Measurements from ENCODE around the gene ADPRHL1. TPM values are rescaled to one million over a fixed set of nuclear protein-coding genes. Genes with fewer than 3 reads are reported as not detected.

ADPRHL1 gene
- total RNA-seq, 1 donor: 5.1 TPM

- DNase-seq (ENCODE audit: insufficient read length, low spot score, missing footprints): peak; percentile 26
- Histone ChIP-seq H3K4me2 (ENCODE audit: insufficient read depth, low read length) (no peak overlapping the region), H3K9me3 (ENCODE audit: low read depth, low read length) (no peaks in the 10 kb centered on the region)
Observed at GRCh38 chr13:113445791-113446487, 7.3 kb downstream of the ADPRHL1 start.

GRCh38 chr13:113443991-113444390 is 9.3 kb downstream of the ADPRHL1 start:
- no peaks in the 10 kb centered on the region for H3K36me3 ChIP-seq (ENCODE audit: insufficient read depth, low read length)
- no peaks in the 10 kb centered on the region for H3K79me2 ChIP-seq (ENCODE audit: insufficient read depth, low read length)
- no peak overlapping the region for H2AFZ ChIP-seq (ENCODE audit: low read length)
- no peaks in the 10 kb centered on the region for H3K4me1 ChIP-seq (ENCODE audit: insufficient read depth, low read length)
- H3K4me2 ChIP-seq (ENCODE audit: insufficient read depth, low read length): no peak overlapping the region
- H3K27ac ChIP-seq (ENCODE audit: low read depth, low read length): no peak overlapping the region
- H3K27me3 ChIP-seq (ENCODE audit: insufficient read depth, low read length): no peaks in the 10 kb centered on the region
- H3K4me3 ChIP-seq (ENCODE audit: insufficient read depth, low read length): no peak overlapping the region
- DNase-seq (ENCODE audit: insufficient read length, low spot score, missing footprints): peak; percentile 45
- no peaks in the 10 kb centered on the region for H3K9me3 ChIP-seq (ENCODE audit: low read depth, low read length)
- TF ChIP-seq, protein P1, sequence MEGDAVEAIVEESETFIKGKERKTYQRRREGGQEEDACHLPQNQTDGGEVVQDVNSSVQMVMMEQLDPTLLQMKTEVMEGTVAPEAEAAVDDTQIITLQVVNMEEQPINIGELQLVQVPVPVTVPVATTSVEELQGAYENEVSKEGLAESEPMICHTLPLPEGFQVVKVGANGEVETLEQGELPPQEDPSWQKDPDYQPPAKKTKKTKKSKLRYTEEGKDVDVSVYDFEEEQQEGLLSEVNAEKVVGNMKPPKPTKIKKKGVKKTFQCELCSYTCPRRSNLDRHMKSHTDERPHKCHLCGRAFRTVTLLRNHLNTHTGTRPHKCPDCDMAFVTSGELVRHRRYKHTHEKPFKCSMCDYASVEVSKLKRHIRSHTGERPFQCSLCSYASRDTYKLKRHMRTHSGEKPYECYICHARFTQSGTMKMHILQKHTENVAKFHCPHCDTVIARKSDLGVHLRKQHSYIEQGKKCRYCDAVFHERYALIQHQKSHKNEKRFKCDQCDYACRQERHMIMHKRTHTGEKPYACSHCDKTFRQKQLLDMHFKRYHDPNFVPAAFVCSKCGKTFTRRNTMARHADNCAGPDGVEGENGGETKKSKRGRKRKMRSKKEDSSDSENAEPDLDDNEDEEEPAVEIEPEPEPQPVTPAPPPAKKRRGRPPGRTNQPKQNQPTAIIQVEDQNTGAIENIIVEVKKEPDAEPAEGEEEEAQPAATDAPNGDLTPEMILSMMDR (IDR thresholded peaks at IDR 0.05; ENCODE audit: extremely low read depth, low read depth, low read length): no peak
- H4K20me1 ChIP-seq (ENCODE audit: insufficient read depth, low read length): no peaks in the 10 kb centered on the region

More at GRCh38 chr13:113445791-113446487, 7.3 kb downstream of the ADPRHL1 start:
- Histone ChIP-seq H3K27ac (ENCODE audit: low read depth, low read length) (no peak overlapping the region), H4K20me1 (ENCODE audit: insufficient read depth, low read length) (no peaks in the 10 kb centered on the region), H3K4me1 (ENCODE audit: insufficient read depth, low read length) (peaks cover 7% of the 10 kb centered on the region), H3K27me3 (ENCODE audit: insufficient read depth, low read length) (no peaks in the 10 kb centered on the region), H3K79me2 (ENCODE audit: insufficient read depth, low read length) (no peaks in the 10 kb centered on the region), H2AFZ (ENCODE audit: low read length) (no peak overlapping the region), H3K4me3 (ENCODE audit: insufficient read depth, low read length) (no peak overlapping the region), H3K36me3 (ENCODE audit: insufficient read depth, low read length) (no peaks in the 10 kb centered on the region)
- TF ChIP-seq, protein P1 (IDR thresholded peaks at IDR 0.05; ENCODE audit: extremely low read depth, low read depth, low read length): no peak

DNA sequence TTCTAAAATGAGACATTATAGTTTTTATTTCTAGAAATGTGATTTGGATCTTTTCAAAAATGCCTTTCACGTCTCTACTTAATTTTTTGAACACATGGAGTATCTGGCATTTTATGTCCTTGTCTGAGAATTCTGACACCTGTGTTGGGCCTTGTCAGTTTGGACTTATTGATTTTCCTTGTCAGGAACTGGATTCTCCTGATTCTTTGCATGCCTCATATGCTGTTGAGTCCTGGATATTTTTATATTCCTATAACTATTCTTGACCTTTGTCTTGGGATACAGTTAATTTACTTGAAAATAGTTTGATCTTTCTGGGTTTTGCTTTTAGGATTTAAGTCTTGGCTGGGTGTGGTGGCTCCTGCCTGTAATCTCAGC is 10.3 kb downstream of the ADPRHL1 start:
- no peak overlapping the region for H3K4me3 ChIP-seq (ENCODE audit: insufficient read depth, low read length)
- no peak overlapping the region for H3K4me2 ChIP-seq (ENCODE audit: insufficient read depth, low read length)
- no peaks in the 10 kb centered on the region for H3K4me1 ChIP-seq (ENCODE audit: insufficient read depth, low read length)
- no peaks in the 10 kb centered on the region for H3K79me2 ChIP-seq (ENCODE audit: insufficient read depth, low read length)
- no peak overlapping the region for H3K27ac ChIP-seq (ENCODE audit: low read depth, low read length)
- TF ChIP-seq, protein P1 (IDR thresholded peaks at IDR 0.05; ENCODE audit: extremely low read depth, low read depth, low read length): no peak
- H3K9me3 ChIP-seq (ENCODE audit: low read depth, low read length): no peaks in the 10 kb centered on the region
- no peaks in the 10 kb centered on the region for H3K36me3 ChIP-seq (ENCODE audit: insufficient read depth, low read length)
- no peaks in the 10 kb centered on the region for H3K27me3 ChIP-seq (ENCODE audit: insufficient read depth, low read length)
- H4K20me1 ChIP-seq (ENCODE audit: insufficient read depth, low read length): no peaks in the 10 kb centered on the region
- H2AFZ ChIP-seq (ENCODE audit: low read length): no peak overlapping the region
- no peak for DNase-seq (ENCODE audit: insufficient read length, low spot score, missing footprints)

DNA sequence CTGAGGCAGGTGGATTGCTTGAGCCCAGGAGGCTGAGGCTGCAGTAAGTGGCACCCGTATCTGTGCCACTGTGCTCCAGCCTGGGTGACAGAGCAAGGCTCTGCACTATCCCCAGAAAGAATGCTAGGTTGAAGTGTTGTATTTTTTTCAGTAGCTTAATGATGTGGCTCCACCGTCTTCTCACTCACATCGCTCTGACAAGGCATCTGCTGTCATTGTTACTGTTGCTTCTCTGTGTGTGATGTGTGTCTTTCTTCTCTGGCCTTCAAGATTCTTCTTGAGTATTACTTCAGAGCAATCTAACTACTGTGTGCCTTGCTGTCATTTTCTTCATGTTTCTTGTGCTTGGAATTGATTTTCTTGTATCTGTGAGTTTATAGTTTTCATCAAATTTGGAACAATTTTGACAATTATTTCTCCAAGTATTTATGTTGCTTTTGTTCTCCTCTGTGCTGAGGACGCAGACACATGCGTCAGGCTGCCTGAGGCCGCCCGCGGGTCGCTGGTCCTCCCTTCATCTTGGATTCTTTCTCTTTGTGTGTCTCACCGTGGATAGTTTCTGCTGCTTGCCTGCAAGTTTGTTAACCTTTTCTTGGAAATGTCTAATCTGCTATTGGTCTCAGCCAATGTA is 10.8 kb downstream of the ADPRHL1 start:
- Histone ChIP-seq H3K27me3 (ENCODE audit: insufficient read depth, low read length) (no peaks in the 10 kb centered on the region), H2AFZ (ENCODE audit: low read length) (no peak overlapping the region), H3K4me3 (ENCODE audit: insufficient read depth, low read length) (no peak overlapping the region), H3K79me2 (ENCODE audit: insufficient read depth, low read length) (no peaks in the 10 kb centered on the region), H3K4me2 (ENCODE audit: insufficient read depth, low read length) (no peak overlapping the region), H3K9me3 (ENCODE audit: low read depth, low read length) (no peaks in the 10 kb centered on the region), H3K36me3 (ENCODE audit: insufficient read depth, low read length) (no peaks in the 10 kb centered on the region), H3K4me1 (ENCODE audit: insufficient read depth, low read length) (no peaks in the 10 kb centered on the region), H3K27ac (ENCODE audit: low read depth, low read length) (no peak overlapping the region), H4K20me1 (ENCODE audit: insufficient read depth, low read length) (no peaks in the 10 kb centered on the region)
- DNase-seq (ENCODE audit: insufficient read length, low spot score, missing footprints): peak; percentile 42
- TF ChIP-seq, protein P1 (IDR thresholded peaks at IDR 0.05; ENCODE audit: extremely low read depth, low read depth, low read length): no peak

Data from osteoblast (primary cell).